MM.1S (cell line): Measurements from ENCODE around the gene PLCB4.

ENCODE experiments used
- DNase-seq: peaks from one replicate; pipeline ENCODE4 v3.0.0-alpha.2; 2015
- H2AFZ ChIP-seq: fragments of 300-600 bp; sonication (generic); 2 replicates; pipeline ENCODE4 v1.6.0; 2016; ENCODE audit warnings: antibody characterized with exemption, low read length
- H3F3A ChIP-seq: fragments of 300-600 bp; sonication (generic); 2 replicates; pipeline ENCODE4 v1.6.1; 2016; ENCODE audit warnings: mild to moderate bottlenecking, antibody characterized with exemption, low read length, moderate library complexity, mixed read lengths; ENCODE audit not compliant: insufficient read depth
- H3K27ac ChIP-seq: fragments of 300-600 bp; sonication (generic); 2 replicates; pipeline ENCODE4 v1.5.1; 2016; ENCODE audit warnings: mild to moderate bottlenecking, low read length
- H3K27me3 ChIP-seq: fragments of 300-600 bp; sonication (generic); replicated peaks from 2 replicates; pipeline ENCODE4 v1.6.0; 2016; ENCODE audit warnings: low read length; ENCODE audit not compliant: insufficient read depth
- H3K36me3 ChIP-seq: fragments of 300-600 bp; sonication (generic); replicated peaks from 2 replicates; pipeline ENCODE4 v1.6.1; 2016; ENCODE audit warnings: mild to moderate bottlenecking, low read length, mixed read lengths; ENCODE audit not compliant: insufficient read depth
- H3K4me1 ChIP-seq: fragments of 300-600 bp; sonication (generic); 2 replicates; pipeline ENCODE4 v1.6.1; 2016; ENCODE audit warnings: low read length, mixed read lengths
- H3K4me2 ChIP-seq: fragments of 300-600 bp; sonication (generic); 2 replicates; pipeline ENCODE4 v1.6.0; 2016; ENCODE audit warnings: low read depth, low read length
- H3K4me3 ChIP-seq: fragments of 300-600 bp; sonication (generic); 2 replicates; pipeline ENCODE4 v1.5.1; 2016; ENCODE audit warnings: low read length, mixed read lengths
- H3K79me2 ChIP-seq: fragments of 300-600 bp; sonication (generic); 2 replicates; pipeline ENCODE4 v1.6.1; 2016; ENCODE audit warnings: mixed run types, low read length, mixed read lengths
- H3K9ac ChIP-seq: fragments of 300-600 bp; sonication (generic); 2 replicates; pipeline ENCODE4 v1.6.1; 2016; ENCODE audit warnings: low read length, mixed read lengths
- H3K9me2 ChIP-seq: fragments of 300-600 bp; sonication (generic); replicated peaks from 2 replicates; pipeline ENCODE4 v1.6.1; 2016; ENCODE audit warnings: mild to moderate bottlenecking, low read length, mixed read lengths; ENCODE audit not compliant: insufficient read depth
- H3K9me3 ChIP-seq: fragments of 300-600 bp; sonication (generic); replicated peaks from 2 replicates; pipeline ENCODE4 v1.6.1; 2016; ENCODE audit warnings: mild to moderate bottlenecking, low read length, mixed read lengths; ENCODE audit not compliant: insufficient read depth
- H4K20me1 ChIP-seq: fragments of 300-600 bp; sonication (generic); 2 replicates; pipeline ENCODE4 v1.6.1; 2016; ENCODE audit warnings: mild to moderate bottlenecking, low read length, moderate library complexity, mixed read lengths; ENCODE audit not compliant: insufficient read depth
- EZH2 ChIP-seq: fragments of 300-600 bp; sonication (generic); optimal IDR thresholded peaks from 2 replicates; pipeline ENCODE3; 2017; ENCODE audit warnings: low read depth, mild to moderate bottlenecking, antibody characterized with exemption, low read length, mixed read lengths
- EZH2phosphoT487 ChIP-seq: fragments of 300-600 bp; sonication (generic); IDR thresholded peaks from 2 replicates; pipeline ENCODE4 v1.6.1; 2018; ENCODE audit warnings: antibody characterized with exemption, low read length
- TF ChIP-seq, protein P1 (sequence below): fragments of 300-600 bp; sonication (generic); IDR thresholded peaks from 2 replicates; pipeline ENCODE4 v1.5.1; 2016; ENCODE audit warnings: antibody characterized with exemption, low read length, mixed read lengths

Gene PLCB4

DNA sequence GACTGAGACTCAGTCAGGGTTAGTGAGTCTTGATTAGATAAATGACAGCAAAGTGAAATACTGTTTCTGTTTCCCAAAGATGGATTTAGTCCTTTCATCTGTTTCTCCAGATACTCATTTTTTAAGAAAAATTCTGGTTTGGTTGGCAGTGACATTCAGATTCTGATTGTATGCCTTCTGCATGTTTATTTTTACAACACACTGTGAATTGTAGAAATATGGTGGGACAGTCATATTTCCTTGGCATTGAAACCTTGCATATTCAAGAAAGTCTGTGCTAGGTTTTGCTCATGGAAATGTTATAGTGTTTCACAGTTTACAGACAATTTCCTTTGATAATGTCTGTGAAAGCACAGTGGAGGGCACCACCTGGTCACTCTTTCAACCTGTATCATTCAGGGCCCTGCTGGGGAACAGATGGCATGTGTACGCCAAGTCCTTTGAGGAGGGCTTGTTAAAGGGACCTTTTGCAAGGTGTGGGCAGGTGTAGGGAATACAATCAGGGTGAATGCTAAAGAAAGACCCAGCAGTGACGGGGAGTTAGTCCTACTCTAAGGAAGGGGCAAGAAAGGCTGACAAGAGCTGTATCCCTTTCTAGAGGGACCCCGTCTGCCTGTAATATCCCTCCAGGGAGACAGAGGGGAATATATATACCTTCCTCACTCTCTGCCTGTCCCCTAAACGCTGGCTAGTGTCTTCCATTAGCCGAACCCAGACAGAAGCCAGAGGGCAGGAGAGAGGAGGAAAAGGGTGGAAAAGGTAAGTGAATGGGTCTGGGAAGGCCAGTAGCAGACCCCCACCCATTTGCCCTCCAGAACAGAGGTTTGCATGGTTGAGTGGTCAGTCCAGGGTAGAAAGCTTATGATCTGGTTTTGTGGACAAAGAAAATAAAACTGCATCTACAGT lies 10.2 kb downstream of the PLCB4 start:
- Histone ChIP-seq H3F3A (no peaks in the 10 kb centered on the region), H3K9ac (no peak overlapping the region)
- TF ChIP-seq EZH2phosphoT487, result no peak
- no peak for TF ChIP-seq EZH2
- TF ChIP-seq, protein P1, sequence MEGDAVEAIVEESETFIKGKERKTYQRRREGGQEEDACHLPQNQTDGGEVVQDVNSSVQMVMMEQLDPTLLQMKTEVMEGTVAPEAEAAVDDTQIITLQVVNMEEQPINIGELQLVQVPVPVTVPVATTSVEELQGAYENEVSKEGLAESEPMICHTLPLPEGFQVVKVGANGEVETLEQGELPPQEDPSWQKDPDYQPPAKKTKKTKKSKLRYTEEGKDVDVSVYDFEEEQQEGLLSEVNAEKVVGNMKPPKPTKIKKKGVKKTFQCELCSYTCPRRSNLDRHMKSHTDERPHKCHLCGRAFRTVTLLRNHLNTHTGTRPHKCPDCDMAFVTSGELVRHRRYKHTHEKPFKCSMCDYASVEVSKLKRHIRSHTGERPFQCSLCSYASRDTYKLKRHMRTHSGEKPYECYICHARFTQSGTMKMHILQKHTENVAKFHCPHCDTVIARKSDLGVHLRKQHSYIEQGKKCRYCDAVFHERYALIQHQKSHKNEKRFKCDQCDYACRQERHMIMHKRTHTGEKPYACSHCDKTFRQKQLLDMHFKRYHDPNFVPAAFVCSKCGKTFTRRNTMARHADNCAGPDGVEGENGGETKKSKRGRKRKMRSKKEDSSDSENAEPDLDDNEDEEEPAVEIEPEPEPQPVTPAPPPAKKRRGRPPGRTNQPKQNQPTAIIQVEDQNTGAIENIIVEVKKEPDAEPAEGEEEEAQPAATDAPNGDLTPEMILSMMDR, result no peak

DNA sequence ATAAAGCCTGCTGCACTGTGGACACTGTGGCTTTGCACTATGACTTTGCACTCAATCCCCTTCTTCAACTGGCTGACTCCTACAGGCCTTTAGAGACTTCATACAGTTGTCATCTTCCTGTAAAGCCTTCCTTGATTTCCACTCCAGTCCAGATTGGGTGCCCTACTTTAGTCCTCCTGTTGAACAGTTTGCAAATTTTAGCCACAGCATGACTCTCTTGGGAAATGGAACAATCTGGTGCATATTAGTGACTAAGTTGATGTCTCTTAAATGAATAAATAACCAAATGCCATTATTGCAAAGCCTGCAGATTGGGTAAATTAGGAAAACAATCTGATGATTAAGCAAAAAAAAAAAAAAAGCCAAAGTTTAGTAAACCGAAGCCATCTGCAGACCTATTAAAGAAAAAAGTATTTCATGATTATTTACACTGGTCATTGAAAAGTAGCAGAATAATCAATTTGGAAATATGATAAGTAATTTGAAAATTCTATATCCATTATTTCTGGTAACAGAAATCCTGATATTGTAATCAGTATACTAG lies 12.6 kb downstream of the PLCB4 start:
- Histone ChIP-seq H3K36me3 (no peaks in the 10 kb centered on the region), H3K27ac (no peak overlapping the region), H2AFZ (no peak overlapping the region)

More for the DNA sequence above, 10.2 kb downstream of the PLCB4 start:
- Histone ChIP-seq H3K9me2 (no peaks in the 10 kb centered on the region), H3K27ac (no peak overlapping the region), H3K9me3 (no peaks in the 10 kb centered on the region), H4K20me1 (no peaks in the 10 kb centered on the region), H2AFZ (no peak overlapping the region), H3K27me3 (no peaks in the 10 kb centered on the region), H3K79me2 (no peaks in the 10 kb centered on the region), H3K36me3 (no peaks in the 10 kb centered on the region), H3K4me1 (no peaks in the 10 kb centered on the region), H3K4me2 (no peak overlapping the region), H3K4me3 (no peak overlapping the region)
- DNase-seq, result no peak

DNA sequence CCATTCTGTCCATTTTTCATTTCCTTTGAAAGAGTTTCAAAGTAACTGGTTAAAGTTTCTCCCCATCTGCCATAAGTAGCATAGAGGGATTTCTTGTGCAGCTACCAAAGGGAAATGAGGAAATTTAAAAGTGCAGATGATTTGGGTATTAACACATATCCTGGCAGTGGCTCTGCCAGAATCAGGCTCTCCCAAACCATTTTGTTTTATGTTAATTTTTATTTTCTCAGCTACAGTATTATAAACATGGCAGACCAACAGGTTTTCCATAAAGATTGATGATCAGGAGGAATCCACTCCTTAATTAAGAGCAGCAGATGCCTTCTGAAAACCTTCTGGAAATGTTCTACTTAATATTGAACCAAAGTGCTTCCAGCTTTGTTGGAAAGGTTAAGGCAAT lies 13.9 kb downstream of the PLCB4 start:
- Histone ChIP-seq H3K9ac (no peak overlapping the region), H3K27ac (no peak overlapping the region), H3K9me2 (no peaks in the 10 kb centered on the region), H3K9me3 (no peaks in the 10 kb centered on the region), H3K79me2 (no peaks in the 10 kb centered on the region), H2AFZ (no peak overlapping the region), H3K4me1 (no peaks in the 10 kb centered on the region), H3K36me3 (no peaks in the 10 kb centered on the region), H4K20me1 (no peaks in the 10 kb centered on the region), H3K4me3 (no peak overlapping the region), H3K27me3 (no peaks in the 10 kb centered on the region), H3F3A (no peaks in the 10 kb centered on the region), H3K4me2 (no peak overlapping the region)
- no peak for DNase-seq
- TF ChIP-seq, protein P1, result no peak
- TF ChIP-seq EZH2phosphoT487, result no peak
- no peak for TF ChIP-seq EZH2

More for the DNA sequence above, 12.6 kb downstream of the PLCB4 start:
- Histone ChIP-seq H3K9me2 (no peaks in the 10 kb centered on the region), H4K20me1 (no peaks in the 10 kb centered on the region), H3K9ac (no peak overlapping the region), H3K27me3 (no peaks in the 10 kb centered on the region), H3K4me2 (no peak overlapping the region), H3F3A (no peaks in the 10 kb centered on the region), H3K9me3 (no peaks in the 10 kb centered on the region), H3K4me3 (no peak overlapping the region), H3K79me2 (no peaks in the 10 kb centered on the region), H3K4me1 (no peaks in the 10 kb centered on the region)
- no peak for TF ChIP-seq EZH2
- no peak for TF ChIP-seq EZH2phosphoT487
- TF ChIP-seq, protein P1, result no peak
- DNase-seq, result no peak
